Choroid plexus epithelial cell (primary cell): ENCODE results near the gene JAKMIP2.
A peak's percentile ranks its signal among the peaks of the same experiment; 100 is the strongest.

Experiments used
- DNase-seq: peaks from one replicate; pipeline ENCODE4 v3.0.0-alpha.2; 2010; ENCODE audit warnings: low read depth
- H3K4me3 ChIP-seq: 2 replicates; pipeline ENCODE4 v1.5.1; 2011; ENCODE audit warnings: low read depth, mild to moderate bottlenecking, control low read depth, low read length, moderate library complexity
- TF ChIP-seq, protein P1 (sequence below): conservative IDR thresholded peaks from 2 replicates; pipeline ENCODE4 v1.5.1; 2011; ENCODE audit warnings: low read depth, mild to moderate bottlenecking, control low read depth, inconsistent platforms, low read length, moderate library complexity

JAKMIP2 gene

DNA sequence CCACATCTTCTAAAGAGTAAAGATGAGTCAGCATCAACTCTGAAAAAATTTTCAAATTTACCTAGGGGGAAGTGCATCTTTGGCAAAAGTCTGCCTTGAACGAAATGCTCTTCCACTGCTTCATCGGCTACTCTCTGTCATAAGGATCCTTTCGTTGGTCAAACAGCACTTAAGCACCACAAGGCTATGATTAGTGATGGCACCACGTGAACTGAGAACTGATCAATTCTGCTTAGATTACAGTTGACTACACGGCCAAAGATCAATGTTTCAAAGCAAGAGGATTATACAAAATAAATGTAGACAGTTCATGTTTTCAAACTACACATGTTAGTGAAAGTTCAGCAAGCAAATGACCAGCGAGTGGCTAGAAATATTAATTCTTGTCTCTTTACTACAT is 9.4 kb downstream of the JAKMIP2 start:
- DNase-seq = no peak
- TF ChIP-seq, protein P1, sequence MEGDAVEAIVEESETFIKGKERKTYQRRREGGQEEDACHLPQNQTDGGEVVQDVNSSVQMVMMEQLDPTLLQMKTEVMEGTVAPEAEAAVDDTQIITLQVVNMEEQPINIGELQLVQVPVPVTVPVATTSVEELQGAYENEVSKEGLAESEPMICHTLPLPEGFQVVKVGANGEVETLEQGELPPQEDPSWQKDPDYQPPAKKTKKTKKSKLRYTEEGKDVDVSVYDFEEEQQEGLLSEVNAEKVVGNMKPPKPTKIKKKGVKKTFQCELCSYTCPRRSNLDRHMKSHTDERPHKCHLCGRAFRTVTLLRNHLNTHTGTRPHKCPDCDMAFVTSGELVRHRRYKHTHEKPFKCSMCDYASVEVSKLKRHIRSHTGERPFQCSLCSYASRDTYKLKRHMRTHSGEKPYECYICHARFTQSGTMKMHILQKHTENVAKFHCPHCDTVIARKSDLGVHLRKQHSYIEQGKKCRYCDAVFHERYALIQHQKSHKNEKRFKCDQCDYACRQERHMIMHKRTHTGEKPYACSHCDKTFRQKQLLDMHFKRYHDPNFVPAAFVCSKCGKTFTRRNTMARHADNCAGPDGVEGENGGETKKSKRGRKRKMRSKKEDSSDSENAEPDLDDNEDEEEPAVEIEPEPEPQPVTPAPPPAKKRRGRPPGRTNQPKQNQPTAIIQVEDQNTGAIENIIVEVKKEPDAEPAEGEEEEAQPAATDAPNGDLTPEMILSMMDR = no peak
- H3K4me3 ChIP-seq = no peak overlapping the region

DNA sequence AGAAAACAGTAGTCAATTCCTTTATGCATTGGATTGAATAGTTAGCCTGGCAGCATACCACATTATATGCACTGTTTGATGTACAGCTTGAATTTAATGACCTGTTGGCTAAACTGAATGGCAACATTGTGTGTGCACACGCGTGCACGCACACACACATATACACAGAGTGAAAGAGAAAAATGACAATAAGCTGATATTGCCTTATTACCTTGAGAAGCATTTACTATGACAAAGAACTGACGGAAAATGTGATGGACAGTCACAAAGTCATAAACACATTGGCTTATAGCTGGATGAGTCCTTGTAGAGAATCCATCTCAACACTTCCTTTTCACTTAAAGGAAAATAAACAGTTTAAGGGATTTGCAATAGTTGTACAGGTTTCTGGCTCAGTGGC is 15.5 kb downstream of the JAKMIP2 start:
- H3K4me3 ChIP-seq = no peak overlapping the region
- TF ChIP-seq, protein P1 = no peak
- no peak for DNase-seq

DNA sequence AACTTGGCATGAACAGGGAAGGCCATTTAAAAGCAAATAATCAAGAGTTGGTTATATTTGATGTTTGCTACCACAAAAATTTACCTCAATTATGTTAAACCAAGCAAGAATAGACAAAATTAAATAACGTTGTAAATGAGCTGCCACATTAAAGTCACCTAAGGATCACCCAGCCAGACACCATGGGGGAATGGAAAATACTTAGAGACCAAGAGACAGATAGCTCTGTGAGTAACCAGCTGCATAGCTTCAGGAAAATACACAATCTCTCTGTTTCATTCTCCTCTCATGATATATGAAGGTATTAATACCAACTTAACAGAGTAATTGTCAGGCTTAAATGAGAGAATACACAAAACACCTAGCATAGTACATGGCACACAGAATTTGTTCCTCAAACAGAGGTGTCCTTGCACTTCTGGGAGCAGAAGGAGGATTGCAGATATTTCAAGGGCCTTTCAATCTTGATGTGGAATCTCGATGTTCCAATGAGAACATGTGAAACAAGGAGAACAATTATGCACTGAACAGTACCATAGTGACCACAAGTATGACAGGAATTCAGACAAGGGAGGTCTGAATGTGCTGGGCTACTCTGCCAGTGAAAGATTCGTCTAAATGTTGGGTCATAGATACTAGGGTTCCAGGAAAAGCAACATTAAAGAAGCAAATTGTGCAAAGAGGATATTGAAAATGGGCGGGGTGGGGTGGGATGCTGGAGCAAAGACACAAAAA is 18.6 kb downstream of the JAKMIP2 start:
- TF ChIP-seq, protein P1 = no peak

DNA sequence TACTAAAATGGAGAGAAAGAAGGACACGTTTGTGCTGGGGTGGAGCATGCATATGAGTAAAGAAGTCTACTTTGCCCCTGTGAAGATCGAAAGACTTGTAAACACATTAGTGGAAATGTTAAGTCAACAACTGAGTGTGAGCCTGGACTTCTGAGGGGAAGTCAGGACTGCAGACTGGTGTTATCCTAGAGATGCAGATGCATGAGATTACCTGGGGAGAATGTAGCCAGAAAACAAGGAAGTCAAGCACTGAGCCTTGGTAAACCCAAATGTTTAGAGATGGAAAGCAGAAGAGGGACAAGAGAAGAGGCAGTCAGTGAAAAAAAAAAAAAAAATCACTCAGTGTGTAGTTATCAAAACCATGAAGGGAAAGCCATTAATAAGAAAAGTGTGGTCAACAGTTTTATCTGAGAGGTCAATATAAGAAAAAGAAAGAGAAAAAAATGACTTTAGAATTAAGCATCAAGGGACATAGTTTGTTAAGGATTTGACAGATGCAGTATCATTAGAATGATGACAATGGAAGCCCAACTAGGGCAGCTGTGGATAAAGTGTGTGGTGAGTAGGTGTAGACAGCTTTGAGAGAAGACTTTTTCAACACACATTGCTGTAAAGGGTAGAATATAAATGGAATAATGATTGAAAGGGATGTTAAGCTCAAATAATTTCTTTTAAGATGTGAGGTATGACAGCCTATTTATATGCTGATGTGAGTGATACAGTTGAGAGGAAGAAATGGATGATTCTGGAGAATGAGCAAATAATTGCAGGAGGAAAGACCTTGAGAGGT is 22.2 kb downstream of the JAKMIP2 start:
- TF ChIP-seq, protein P1 = no peak
- no peak overlapping the region for H3K4me3 ChIP-seq
- no peak for DNase-seq

More for the DNA sequence above, 18.6 kb downstream of the JAKMIP2 start:
- DNase-seq = peak; percentile 91
- no peak overlapping the region for H3K4me3 ChIP-seq

DNA sequence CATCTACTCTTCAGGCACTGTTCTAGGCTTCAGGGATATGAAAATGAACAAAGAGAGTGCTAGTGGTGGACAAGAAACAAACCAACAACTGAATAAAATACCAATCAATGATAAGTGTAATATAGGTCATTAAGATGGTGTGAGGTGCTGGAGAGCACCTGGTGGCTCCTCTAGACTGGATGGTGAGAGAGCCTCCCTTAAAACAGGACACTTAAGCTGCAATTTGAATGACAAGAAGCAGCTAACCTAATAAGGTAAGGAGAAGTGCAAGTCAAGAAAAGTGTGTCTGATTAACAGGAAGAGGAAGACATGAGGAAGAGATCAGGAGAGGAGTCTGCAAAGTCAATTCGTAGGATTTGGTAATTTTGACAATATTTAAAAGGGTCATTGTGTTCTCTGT is 23.1 kb downstream of the JAKMIP2 start:
- TF ChIP-seq, protein P1 = no peak
- no peak for DNase-seq
- no peak overlapping the region for H3K4me3 ChIP-seq

DNA sequence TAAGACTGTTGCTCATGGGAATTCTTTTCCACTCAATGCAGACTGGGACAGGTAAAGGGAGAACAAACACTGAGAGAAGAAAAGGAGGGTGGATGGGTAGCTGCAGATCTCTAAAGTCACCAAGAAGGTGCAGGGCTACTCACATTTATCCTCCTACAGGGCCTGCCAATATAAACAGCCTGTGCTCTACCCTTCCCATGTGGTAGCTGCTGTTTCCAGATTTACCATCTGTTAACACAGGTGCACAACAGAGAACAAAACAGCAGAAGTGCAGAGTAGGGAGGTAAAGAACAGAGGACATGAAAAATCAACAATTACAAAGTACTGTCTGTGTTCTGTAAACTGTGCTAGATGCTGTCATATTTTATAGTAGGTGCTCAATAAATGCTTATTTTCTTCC is 26.0 kb downstream of the JAKMIP2 start:
- no peak overlapping the region for H3K4me3 ChIP-seq
- TF ChIP-seq, protein P1 = no peak
- DNase-seq = no peak
